DOHH2 (cell line): ENCODE results near the gene HDLBP.

Experiments
- H3F3A ChIP-seq: fragments of 200-600 bp; sonication (generic), shearing (Covaris generic); 2 replicates; pipeline ENCODE4 v1.6.0; 2016; ENCODE audit warnings: antibody characterized with exemption, mild to moderate bottlenecking; ENCODE audit not compliant: control insufficient read depth, insufficient read depth
- H3K27ac ChIP-seq: fragments of 200-600 bp; sonication (generic); 2 replicates; pipeline ENCODE4 v1.5.1; 2014; ENCODE audit warnings: low read depth, mild to moderate bottlenecking, low read length, moderate library complexity
- H3K27me3 ChIP-seq: fragments of 200-600 bp; sonication (generic); 2 replicates; pipeline ENCODE4 v1.6.1; 2014; ENCODE audit warnings: mild to moderate bottlenecking, low read length, mixed read lengths; ENCODE audit not compliant: control insufficient read depth
- H3K36me3 ChIP-seq: fragments of 200-600 bp; sonication (generic); 2 replicates; pipeline ENCODE4 v1.6.1; 2014; ENCODE audit warnings: mild to moderate bottlenecking, low read length, moderate library complexity, mixed read lengths; ENCODE audit not compliant: control insufficient read depth
- H3K4me1 ChIP-seq: fragments of 200-600 bp; sonication (generic); 2 replicates; pipeline ENCODE4 v1.6.1; 2014; ENCODE audit warnings: mild to moderate bottlenecking, low read length, mixed read lengths; ENCODE audit not compliant: control insufficient read depth
- H3K4me2 ChIP-seq: fragments of 200-600 bp; sonication (generic); 2 replicates; pipeline ENCODE4 v1.6.0; 2014; ENCODE audit warnings: mild to moderate bottlenecking, low read length, moderate library complexity
- H3K4me3 ChIP-seq: fragments of 200-600 bp; sonication (generic); 2 replicates; pipeline ENCODE4 v1.5.1; 2014; ENCODE audit warnings: mild to moderate bottlenecking, low read length, mixed read lengths
- H3K79me2 ChIP-seq: fragments of 200-600 bp; sonication (generic); 2 replicates; pipeline ENCODE4 v1.6.1; 2014; ENCODE audit warnings: mild to moderate bottlenecking, low read length, mixed read lengths; ENCODE audit not compliant: control insufficient read depth
- H3K9me2 ChIP-seq: fragments of 200-600 bp; sonication (generic); replicated peaks from 2 replicates; pipeline ENCODE4 v1.6.1; 2014; ENCODE audit warnings: mild to moderate bottlenecking, low read length, mixed read lengths; ENCODE audit not compliant: control insufficient read depth
- H3K9me3 ChIP-seq: fragments of 200-600 bp; sonication (generic); 2 replicates; pipeline ENCODE4 v1.6.1; 2014; ENCODE audit warnings: antibody characterized with exemption, low read length, mixed read lengths; ENCODE audit not compliant: control insufficient read depth, insufficient read depth
- H4K20me1 ChIP-seq: fragments of 200-600 bp; sonication (generic); 2 replicates; pipeline ENCODE4 v1.6.0; 2014; ENCODE audit warnings: low read depth, mild to moderate bottlenecking, antibody characterized with exemption, low read length, moderate library complexity; ENCODE audit not compliant: control insufficient read depth, insufficient read depth
- CTCF ChIP-seq: fragments of 200-600 bp; sonication (generic); IDR thresholded peaks from one replicate; pipeline ENCODE4 v1.5.1; 2014; ENCODE audit warnings: antibody characterized with exemption, mild to moderate bottlenecking, low read depth, low read length; ENCODE audit not compliant: poor library complexity, severe bottlenecking
- EZH2phosphoT487 ChIP-seq: fragments of 200-600 bp; sonication (generic); IDR thresholded peaks from 2 replicates; pipeline ENCODE4 v1.6.1; 2017; ENCODE audit warnings: borderline replicate concordance, mild to moderate bottlenecking, antibody characterized with exemption, low read length, moderate library complexity, mixed read lengths

HDLBP gene

GRCh38 chr2:241213567-241213966 lies 101.9 kb downstream of the HDLBP start:
- no peak overlapping the region for H3K4me3 ChIP-seq
- no peak overlapping the region for H3K4me2 ChIP-seq
- TF ChIP-seq EZH2phosphoT487 = no peak
- TF ChIP-seq CTCF = no peak
- 0 out of 2 replicates have a peak, but pooled peaks cover 3% of the 10 kb centered on the region for H3K27me3 ChIP-seq
- H3K4me1 ChIP-seq = peaks cover 7% of the 10 kb centered on the region
- no peaks in the 10 kb centered on the region for H3K79me2 ChIP-seq
- H3K27ac ChIP-seq = no peak overlapping the region
- H3F3A ChIP-seq = 0 out of 2 replicates have a peak, but pooled peaks cover 2% of the 10 kb centered on the region
- no peaks in the 10 kb centered on the region for H4K20me1 ChIP-seq
- H3K9me3 ChIP-seq = no peaks in the 10 kb centered on the region
- no peaks in the 10 kb centered on the region for H3K9me2 ChIP-seq
- no peaks in the 10 kb centered on the region for H3K36me3 ChIP-seq

GRCh38 chr2:241213041-241213440 lies 102.4 kb downstream of the HDLBP start:
- H3K79me2 ChIP-seq = no peaks in the 10 kb centered on the region
- H3K4me3 ChIP-seq = no peak overlapping the region
- H4K20me1 ChIP-seq = no peaks in the 10 kb centered on the region
- H3F3A ChIP-seq = no peaks in the 10 kb centered on the region
- H3K9me2 ChIP-seq = no peaks in the 10 kb centered on the region
- TF ChIP-seq CTCF = no peak
- no peak for TF ChIP-seq EZH2phosphoT487
- H3K9me3 ChIP-seq = no peaks in the 10 kb centered on the region
- H3K36me3 ChIP-seq = no peaks in the 10 kb centered on the region
- no peak overlapping the region for H3K27ac ChIP-seq
- 0 out of 2 replicates have a peak, but pooled peaks cover 3% of the 10 kb centered on the region for H3K27me3 ChIP-seq
- H3K4me1 ChIP-seq = peaks cover 5% of the 10 kb centered on the region
- no peak overlapping the region for H3K4me2 ChIP-seq

GRCh38 chr2:241211276-241211675 lies 104.2 kb downstream of the HDLBP start:
- Histone ChIP-seq H3K9me2 (no peaks in the 10 kb centered on the region), H3K9me3 (no peaks in the 10 kb centered on the region), H3K4me2 (no peak overlapping the region), H3F3A (no peaks in the 10 kb centered on the region), H3K4me1 (no peaks in the 10 kb centered on the region), H4K20me1 (no peaks in the 10 kb centered on the region), H3K4me3 (no peak overlapping the region), H3K27ac (no peak overlapping the region), H3K27me3 (no peaks in the 10 kb centered on the region), H3K79me2 (no peaks in the 10 kb centered on the region), H3K36me3 (no peaks in the 10 kb centered on the region)
- TF ChIP-seq EZH2phosphoT487 (no peak), CTCF (no peak)

GRCh38 chr2:241209271-241209670 lies 106.2 kb downstream of the HDLBP start:
- H3K27ac ChIP-seq = no peak overlapping the region
- no peaks in the 10 kb centered on the region for H4K20me1 ChIP-seq
- H3K79me2 ChIP-seq = no peaks in the 10 kb centered on the region
- no peaks in the 10 kb centered on the region for H3K36me3 ChIP-seq
- no peaks in the 10 kb centered on the region for H3K9me2 ChIP-seq
- H3K4me2 ChIP-seq = no peak overlapping the region
- H3K4me3 ChIP-seq = no peak overlapping the region
- no peaks in the 10 kb centered on the region for H3K27me3 ChIP-seq
- H3K9me3 ChIP-seq = no peaks in the 10 kb centered on the region
- H3K4me1 ChIP-seq = no peaks in the 10 kb centered on the region
- H3F3A ChIP-seq = no peaks in the 10 kb centered on the region
- TF ChIP-seq EZH2phosphoT487 (no peak), CTCF (no peak)
